Ovary (tissue), 3 donors: ENCODE measurements around the gene HHIPL1.

ENCODE experiments used
- EP300 ChIP-seq: sonication (generic); formaldehyde crosslinking; IDR thresholded peaks from one replicate; pipeline ENCODE4 v1.6.1; 2017; ENCODE audit warnings: antibody characterized with exemption
- POLR2A ChIP-seq: fragments of 450-650 bp; IDR thresholded peaks from one replicate; pipeline ENCODE4 v1.6.1; 2017; ENCODE audit warnings: antibody characterized with exemption, mild to moderate bottlenecking, moderate library complexity
- TF ChIP-seq, protein P1 (sequence below), 3 donors: fragments of 450-650 bp in 2 of 3; fragments of 200-600 bp in 1 of 3; IDR thresholded peaks; one replicate each; pipeline versions ENCODE4 v1.5.1 to v1.8.0; 2016 to 2022; ENCODE audit warnings: antibody characterized with exemption in 3 of 3, mild to moderate bottlenecking in 1 of 3
- donor health status: DM: no; HTN: no; CAD: no.

DNA sequence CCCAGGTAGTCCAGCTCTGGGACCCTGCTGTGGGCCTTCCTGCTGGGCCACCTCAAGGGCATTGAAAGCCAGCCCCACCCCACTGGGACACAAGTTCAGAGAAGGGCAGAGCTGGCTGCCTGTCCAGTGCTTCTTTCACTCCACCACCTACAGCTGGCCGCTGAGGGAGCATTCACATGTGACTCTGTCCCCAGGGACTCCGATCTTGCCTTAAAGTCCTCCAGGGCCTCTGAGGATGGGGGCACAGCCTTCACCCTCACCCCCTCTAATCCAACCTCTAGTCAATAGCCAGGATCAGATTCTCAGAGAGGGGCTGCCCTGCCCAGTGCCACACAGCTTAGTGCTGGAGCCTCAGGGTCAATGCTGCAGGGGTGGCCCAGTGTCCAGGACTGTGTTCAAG lies 34.2 kb downstream of the HHIPL1 start:
- TF ChIP-seq, protein P1, sequence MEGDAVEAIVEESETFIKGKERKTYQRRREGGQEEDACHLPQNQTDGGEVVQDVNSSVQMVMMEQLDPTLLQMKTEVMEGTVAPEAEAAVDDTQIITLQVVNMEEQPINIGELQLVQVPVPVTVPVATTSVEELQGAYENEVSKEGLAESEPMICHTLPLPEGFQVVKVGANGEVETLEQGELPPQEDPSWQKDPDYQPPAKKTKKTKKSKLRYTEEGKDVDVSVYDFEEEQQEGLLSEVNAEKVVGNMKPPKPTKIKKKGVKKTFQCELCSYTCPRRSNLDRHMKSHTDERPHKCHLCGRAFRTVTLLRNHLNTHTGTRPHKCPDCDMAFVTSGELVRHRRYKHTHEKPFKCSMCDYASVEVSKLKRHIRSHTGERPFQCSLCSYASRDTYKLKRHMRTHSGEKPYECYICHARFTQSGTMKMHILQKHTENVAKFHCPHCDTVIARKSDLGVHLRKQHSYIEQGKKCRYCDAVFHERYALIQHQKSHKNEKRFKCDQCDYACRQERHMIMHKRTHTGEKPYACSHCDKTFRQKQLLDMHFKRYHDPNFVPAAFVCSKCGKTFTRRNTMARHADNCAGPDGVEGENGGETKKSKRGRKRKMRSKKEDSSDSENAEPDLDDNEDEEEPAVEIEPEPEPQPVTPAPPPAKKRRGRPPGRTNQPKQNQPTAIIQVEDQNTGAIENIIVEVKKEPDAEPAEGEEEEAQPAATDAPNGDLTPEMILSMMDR (IDR thresholded peaks at IDR 0.05), result no peak
- TF ChIP-seq POLR2A (no peak), EP300 (no peak)
